ENCODE data around the gene SDCBP2.

SDCBP2 gene

GRCh38 chr20:1362484-1362883 lies 33.5 kb upstream of the SDCBP2 start:
- no peak overlapping the region for H3K4me3 ChIP-seq (ENCODE audit: control insufficient read depth, low read depth, low read length)
- no peak for TF ChIP-seq CTCF (conservative IDR thresholded peaks at IDR 0.05; ENCODE audit: control insufficient read depth, insufficient read depth, low read depth, low read length)
- no peak for DNase-seq (ENCODE audit: low read depth)

- no peak overlapping the region for H3K4me3 ChIP-seq (ENCODE audit: control insufficient read depth, low read depth, low read length)
- no peak for DNase-seq (ENCODE audit: low read depth)
- TF ChIP-seq CTCF (conservative IDR thresholded peaks at IDR 0.05; ENCODE audit: control insufficient read depth, insufficient read depth, low read depth, low read length) = peak; percentile 18
Observed at GRCh38 chr20:1360094-1360846, 31.3 kb upstream of the SDCBP2 start.

- TF ChIP-seq CTCF (conservative IDR thresholded peaks at IDR 0.05; ENCODE audit: control insufficient read depth, insufficient read depth, low read depth, low read length) = no peak
- DNase-seq (ENCODE audit: low read depth) = peak; percentile 49
- no peak overlapping the region for H3K4me3 ChIP-seq (ENCODE audit: control insufficient read depth, low read depth, low read length)
Observed at GRCh38 chr20:1357921-1358671, 29.2 kb upstream of the SDCBP2 start.

GRCh38 chr20:1353956-1354355 lies 25.0 kb upstream of the SDCBP2 start:
- no peak overlapping the region for H3K4me3 ChIP-seq (ENCODE audit: control insufficient read depth, low read depth, low read length)
- no peak for TF ChIP-seq CTCF (conservative IDR thresholded peaks at IDR 0.05; ENCODE audit: control insufficient read depth, insufficient read depth, low read depth, low read length)

GRCh38 chr20:1346315-1346969 lies 17.5 kb upstream of the SDCBP2 start:
- no peak for TF ChIP-seq CTCF (conservative IDR thresholded peaks at IDR 0.05; ENCODE audit: control insufficient read depth, insufficient read depth, low read depth, low read length)
- no peak overlapping the region for H3K4me3 ChIP-seq (ENCODE audit: control insufficient read depth, low read depth, low read length)
- no peak for DNase-seq (ENCODE audit: low read depth)

More at GRCh38 chr20:1353956-1354355, 25.0 kb upstream of the SDCBP2 start:
- DNase-seq (ENCODE audit: low read depth) = no peak

- H3K4me3 ChIP-seq (ENCODE audit: control insufficient read depth, low read depth, low read length) = no peak overlapping the region
- no peak for DNase-seq (ENCODE audit: low read depth)
- no peak for TF ChIP-seq CTCF (conservative IDR thresholded peaks at IDR 0.05; ENCODE audit: control insufficient read depth, insufficient read depth, low read depth, low read length)
Observed at GRCh38 chr20:1345756-1346093, 16.8 kb upstream of the SDCBP2 start.

All from fibroblast of mammary gland (primary cell).